Stimulated activated CD8-positive, alpha-beta memory T cell treated with anti-CD3 and anti-CD28 coated beads, Interleukin-2, amount 100 ng/mL, for 1 hour (primary cell): Measurements from ENCODE around the gene BUB3.

ENCODE experiments used
- DNase-seq, 2 donors: peaks; one replicate each; pipeline ENCODE4 v3.0.0-alpha.2; 2020; ENCODE audit warnings: low read depth in 2 of 2

Gene BUB3

GRCh38 chr10:123204127-123204461, 49.9 kb downstream of the BUB3 start:
- no peak for DNase-seq

- DNase-seq, result no peak
These were observed 50.8 kb downstream of the BUB3 start for GRCh38 chr10:123205041-123205440.

GRCh38 chr10:123212063-123212462, 57.9 kb downstream of the BUB3 start:
- DNase-seq, result no peak

GRCh38 chr10:123212640-123213039, 58.4 kb downstream of the BUB3 start:
- DNase-seq, result no peak

GRCh38 chr10:123213192-123213591, 59.0 kb downstream of the BUB3 start:
- no peak for DNase-seq
